ENCODE data around the gene POU2AF1. TPM values are rescaled to one million over a fixed set of nuclear protein-coding genes. Genes with fewer than 3 reads are reported as not detected.

Gene POU2AF1
- total RNA-seq, 4 donors from 2014 or later = 1.4 to 19.8 (median 2.9) TPM

- no peak for DNase-seq
- Histone ChIP-seq H3K4me3 (no peak overlapping the region), H3K4me1 (peaks cover 3 to 30% (median 10%) of the 10 kb centered on the region in 4 donors), H3K36me3 (no peaks in the 10 kb centered on the region), H3K27ac (no peak overlapping the region), H3K27me3 (no peaks in the 10 kb centered on the region), H3K9me3 (no peaks in the 10 kb centered on the region)
- in situ Hi-C loops (cut with MboI; ENCODE audit: low pct_ligation_motif_present in 1 of 4, low pct_unique_long_range_greater_than_20kb in 1 of 4, low sequenced_read_pairs in 3 of 4) = no loop called here
- TF ChIP-seq CTCF (IDR thresholded peaks at IDR 0.05) = no peak
- no peak for TF ChIP-seq POLR2A (IDR thresholded peaks at IDR 0.05)
- TF ChIP-seq EP300 (IDR thresholded peaks at IDR 0.05; ENCODE audit: low read depth) = no peak
- no peak for TF ChIP-seq POLR2AphosphoS5 (IDR thresholded peaks at IDR 0.05)
- WGBS, 2 donors (ENCODE audit: low coverage in 1 of 2) = 76 to 84% methylated on average over 3 of the region's 3 CpGs
- intact Hi-C loops (cut with DNase I; ENCODE audit: low total_unique reads) = no loop called here
Observed at GRCh38 chr11:111356660-111357048, 22.4 kb downstream of the POU2AF1 start.

- Histone ChIP-seq H3K27ac (no peak overlapping the region), H3K4me3 (no peak overlapping the region), H3K27me3 (no peaks in the 10 kb centered on the region), H3K36me3 (no peaks in the 10 kb centered on the region), H3K4me1 (peaks cover 3 to 27% (median 10%) of the 10 kb centered on the region in 4 donors), H3K9me3 (no peaks in the 10 kb centered on the region)
- in situ Hi-C loops (cut with MboI; ENCODE audit: low pct_ligation_motif_present in 1 of 4, low pct_unique_long_range_greater_than_20kb in 1 of 4, low sequenced_read_pairs in 3 of 4) (no loop called here), intact Hi-C loops (cut with DNase I; ENCODE audit: low total_unique reads) (no loop called here)
- 67 to 69% methylated on average over 5 of the region's 5 CpGs for WGBS, 2 donors (ENCODE audit: low coverage in 1 of 2)
- no peak for TF ChIP-seq CTCF (IDR thresholded peaks at IDR 0.05)
- DNase-seq = no peak
Observed at GRCh38 chr11:111355956-111356659, 23.0 kb downstream of the POU2AF1 start.

- peaks cover 3 to 21% (median 6%) of the 10 kb centered on the region in 4 donors for H3K4me1 ChIP-seq
Observed at GRCh38 chr11:111355101-111355500, 24.0 kb downstream of the POU2AF1 start.

GRCh38 chr11:111354601-111354891 lies 24.5 kb downstream of the POU2AF1 start:
- H3K4me1 ChIP-seq = peaks cover 0 to 16% (median under 1%) of the 10 kb centered on the region in 4 donors
- in situ Hi-C loops (cut with MboI; ENCODE audit: low pct_ligation_motif_present in 1 of 4, low pct_unique_long_range_greater_than_20kb in 1 of 4, low sequenced_read_pairs in 3 of 4) = no loop called here
- intact Hi-C loops (cut with DNase I; ENCODE audit: low total_unique reads) = no loop called here
- no peaks in the 10 kb centered on the region for H3K9me3 ChIP-seq
- WGBS, 2 donors (ENCODE audit: low coverage in 1 of 2) = 73 to 90% methylated on average over 2 of the region's 2 CpGs
- no peak overlapping the region for H3K4me3 ChIP-seq
- no peak for DNase-seq
- no peak overlapping the region for H3K27ac ChIP-seq
- H3K36me3 ChIP-seq = no peaks in the 10 kb centered on the region
- H3K27me3 ChIP-seq = no peaks in the 10 kb centered on the region
- TF ChIP-seq CTCF (IDR thresholded peaks at IDR 0.05) = no peak
- TF ChIP-seq EP300 (IDR thresholded peaks at IDR 0.05; ENCODE audit: low read depth) = no peak
- TF ChIP-seq POLR2A (IDR thresholded peaks at IDR 0.05) = no peak
- no peak for TF ChIP-seq POLR2AphosphoS5 (IDR thresholded peaks at IDR 0.05)

More at GRCh38 chr11:111355101-111355500, 24.0 kb downstream of the POU2AF1 start:
- in situ Hi-C loops (cut with MboI; ENCODE audit: low pct_ligation_motif_present in 1 of 4, low pct_unique_long_range_greater_than_20kb in 1 of 4, low sequenced_read_pairs in 3 of 4) = no loop called here
- Histone ChIP-seq H3K27ac (no peak overlapping the region), H3K27me3 (no peaks in the 10 kb centered on the region), H3K36me3 (no peaks in the 10 kb centered on the region), H3K4me3 (no peak overlapping the region), H3K9me3 (no peaks in the 10 kb centered on the region)
- intact Hi-C loops (cut with DNase I; ENCODE audit: low total_unique reads) = no loop called here
- TF ChIP-seq CTCF (IDR thresholded peaks at IDR 0.05) = no peak
- no peak for TF ChIP-seq EP300 (IDR thresholded peaks at IDR 0.05; ENCODE audit: low read depth)
- TF ChIP-seq POLR2A (IDR thresholded peaks at IDR 0.05) = no peak
- no peak for TF ChIP-seq POLR2AphosphoS5 (IDR thresholded peaks at IDR 0.05)
- DNase-seq = no peak
- 91 to 93% methylated on average over 3 to 5 of the region's 5 CpGs for WGBS, 2 donors (ENCODE audit: low coverage in 1 of 2)
